Mononuclear cell (primary cell): ENCODE results near the gene PAX7. TPM values are rescaled to one million over a fixed set of nuclear protein-coding genes. Genes with fewer than 3 reads are reported as not detected.

Experiments
- H3K27me3 ChIP-seq: 2 replicates; pipeline ENCODE4 v1.6.0; 2011; ENCODE audit warnings: low read length, control low read depth; ENCODE audit not compliant: insufficient read depth
- H3K4me1 ChIP-seq: 2 replicates; pipeline ENCODE4 v1.5.1; 2011; ENCODE audit warnings: mild to moderate bottlenecking, low read length, control low read depth; ENCODE audit not compliant: insufficient read depth
- H3K4me3 ChIP-seq: 2 replicates; pipeline ENCODE4 v1.5.1; 2011; ENCODE audit warnings: mild to moderate bottlenecking, low read length, moderate library complexity
- H3K9me3 ChIP-seq: 2 replicates; pipeline ENCODE4 v1.5.1; 2011; ENCODE audit warnings: low read depth, mild to moderate bottlenecking, control low read depth, low read length
- total RNA-seq: library from RNA; depleted of rRNA; stranded (reverse); fragments of >200 nt; gene quantifications from one replicate; pipeline ENCODE4 v1.2.3, GENCODE V29; 2012

Gene PAX7
- total RNA-seq, 1 donor, result not detected

DNA sequence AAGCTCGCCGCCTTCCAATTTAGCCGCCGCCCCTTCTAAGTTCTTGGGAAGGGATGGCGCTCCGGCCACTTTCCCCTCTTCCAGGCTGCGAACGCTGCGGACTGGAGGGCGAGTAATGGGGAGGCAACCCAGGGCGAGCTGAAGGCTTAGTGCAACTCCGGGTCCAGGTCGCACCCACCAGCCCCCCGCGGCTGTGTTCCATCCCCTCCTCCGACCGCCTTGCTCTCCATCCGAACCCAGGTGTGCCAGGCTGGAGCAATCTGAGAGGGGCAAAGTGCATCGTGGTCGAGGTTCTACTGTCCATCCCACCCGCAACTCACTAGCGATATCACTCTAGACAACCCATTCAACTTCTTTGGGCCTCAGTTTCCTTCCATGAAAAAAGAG, 13.4 kb downstream of the PAX7 start:
- H3K4me1 ChIP-seq, result no peaks in the 10 kb centered on the region
- no peak overlapping the region for H3K4me3 ChIP-seq
- no peaks in the 10 kb centered on the region for H3K9me3 ChIP-seq
- peaks cover 84% of the 10 kb centered on the region for H3K27me3 ChIP-seq

DNA sequence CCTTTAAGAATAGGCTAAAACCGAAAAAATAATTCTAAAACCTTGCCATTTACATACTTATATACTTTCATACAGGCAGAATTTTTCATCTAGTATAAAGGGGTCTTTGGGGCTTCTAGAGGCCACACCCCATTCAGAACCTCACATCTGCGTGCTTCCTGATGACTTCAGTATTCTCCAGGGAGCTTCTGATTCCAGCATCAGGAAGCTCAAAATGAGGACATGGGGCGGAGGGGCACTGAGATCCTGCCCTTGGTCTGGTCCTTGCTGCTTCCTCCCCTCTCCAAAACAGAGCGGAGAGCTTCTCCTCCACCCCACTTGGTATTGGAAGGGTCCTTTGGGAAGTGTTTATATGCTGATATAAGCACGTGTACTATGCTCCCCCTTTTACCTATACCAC, 13.8 kb downstream of the PAX7 start:
- Histone ChIP-seq H3K27me3 (peaks cover 84% of the 10 kb centered on the region), H3K4me1 (no peaks in the 10 kb centered on the region), H3K9me3 (no peaks in the 10 kb centered on the region), H3K4me3 (no peak overlapping the region)

DNA sequence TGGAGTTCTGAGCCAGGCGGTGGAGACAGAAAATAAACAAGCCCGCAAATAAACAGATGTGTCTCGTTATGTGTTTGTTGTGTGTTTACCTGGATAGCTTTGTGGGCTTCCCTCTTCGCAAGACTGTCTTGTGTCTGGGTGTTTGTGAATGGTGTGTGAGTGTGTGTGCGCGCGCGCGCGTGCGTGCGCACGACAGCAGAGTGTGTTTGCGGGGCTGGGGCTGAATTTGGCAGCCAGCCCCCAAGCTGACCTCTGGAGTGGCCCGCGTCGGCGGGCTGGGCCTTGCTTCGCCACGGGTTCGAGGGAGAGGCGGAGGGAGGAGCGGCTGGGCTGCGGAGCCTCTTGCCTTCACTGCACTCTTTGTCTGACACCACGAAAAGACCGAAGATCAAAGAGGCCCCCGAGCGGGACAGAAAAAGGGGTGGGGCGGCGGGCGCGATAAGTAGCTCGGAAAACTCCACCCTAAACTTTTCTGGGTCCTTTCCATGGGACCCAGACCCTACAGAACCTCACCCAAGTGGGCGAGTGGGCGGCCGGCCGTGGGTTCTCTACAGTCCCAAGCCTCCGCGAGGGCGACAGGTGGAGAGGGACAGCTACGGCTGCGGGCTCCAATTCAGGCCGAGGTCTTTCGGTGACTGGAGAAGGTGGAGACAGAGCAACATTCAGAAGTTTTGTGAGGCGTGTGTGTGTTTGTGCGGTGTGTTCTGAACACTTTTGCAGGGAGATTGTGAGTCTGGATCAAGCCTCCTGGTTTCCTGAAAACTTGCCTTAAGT, 14.5 kb downstream of the PAX7 start:
- no peaks in the 10 kb centered on the region for H3K4me1 ChIP-seq
- H3K9me3 ChIP-seq, result no peaks in the 10 kb centered on the region
- H3K4me3 ChIP-seq, result no peak overlapping the region
- H3K27me3 ChIP-seq, result peaks cover 84% of the 10 kb centered on the region

GRCh38 chr1:18645747-18646090, 15.1 kb downstream of the PAX7 start:
- Histone ChIP-seq H3K27me3 (peaks cover 82% of the 10 kb centered on the region), H3K4me1 (no peaks in the 10 kb centered on the region), H3K4me3 (no peak overlapping the region), H3K9me3 (no peaks in the 10 kb centered on the region)

DNA sequence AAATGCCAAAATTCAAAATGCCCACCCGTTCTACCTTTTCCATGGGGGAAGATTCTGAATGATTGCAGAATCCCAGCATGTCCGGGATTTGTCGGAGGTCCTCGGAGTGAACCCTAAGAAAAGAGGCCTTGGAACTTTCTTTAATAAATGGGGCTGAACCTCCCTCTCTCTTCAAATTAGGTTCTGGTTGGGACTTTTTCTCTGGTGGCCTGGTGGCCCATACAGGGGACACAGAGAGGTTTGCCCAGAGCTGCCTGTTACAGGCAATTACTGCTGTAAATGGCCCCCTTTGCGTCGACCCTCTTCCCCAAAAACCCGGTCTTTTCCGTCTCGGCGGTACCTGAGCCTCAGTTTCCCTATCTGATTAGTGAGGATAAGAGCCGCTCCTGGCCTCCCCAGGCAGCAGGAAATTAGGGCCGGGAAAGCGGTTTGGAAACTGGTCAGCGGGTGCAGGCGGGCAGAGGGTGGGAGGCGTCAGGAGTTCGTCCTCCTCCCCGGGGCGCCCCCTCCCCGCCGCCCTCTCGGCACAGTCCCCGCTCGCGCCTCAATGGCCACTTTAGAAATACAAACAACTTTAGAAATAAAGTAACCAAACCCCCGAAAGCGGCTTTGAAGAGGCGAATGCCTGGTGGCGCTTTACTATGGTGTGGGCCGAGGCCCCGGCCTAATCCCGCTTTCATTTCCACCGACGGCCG, 15.6 kb downstream of the PAX7 start:
- Histone ChIP-seq H3K27me3 (peaks cover 78% of the 10 kb centered on the region), H3K4me1 (no peaks in the 10 kb centered on the region), H3K4me3 (no peak overlapping the region), H3K9me3 (no peaks in the 10 kb centered on the region)

- peaks cover 76% of the 10 kb centered on the region for H3K27me3 ChIP-seq
- no peaks in the 10 kb centered on the region for H3K4me1 ChIP-seq
- H3K4me3 ChIP-seq, result no peak overlapping the region
- no peaks in the 10 kb centered on the region for H3K9me3 ChIP-seq
These were observed 16.3 kb downstream of the PAX7 start for GRCh38 chr1:18646786-18647410.

GRCh38 chr1:18647681-18648214, 17.1 kb downstream of the PAX7 start:
- Histone ChIP-seq H3K4me1 (peaks cover 3% of the 10 kb centered on the region), H3K27me3 (peaks cover 76% of the 10 kb centered on the region), H3K9me3 (no peaks in the 10 kb centered on the region), H3K4me3 (no peak overlapping the region)

DNA sequence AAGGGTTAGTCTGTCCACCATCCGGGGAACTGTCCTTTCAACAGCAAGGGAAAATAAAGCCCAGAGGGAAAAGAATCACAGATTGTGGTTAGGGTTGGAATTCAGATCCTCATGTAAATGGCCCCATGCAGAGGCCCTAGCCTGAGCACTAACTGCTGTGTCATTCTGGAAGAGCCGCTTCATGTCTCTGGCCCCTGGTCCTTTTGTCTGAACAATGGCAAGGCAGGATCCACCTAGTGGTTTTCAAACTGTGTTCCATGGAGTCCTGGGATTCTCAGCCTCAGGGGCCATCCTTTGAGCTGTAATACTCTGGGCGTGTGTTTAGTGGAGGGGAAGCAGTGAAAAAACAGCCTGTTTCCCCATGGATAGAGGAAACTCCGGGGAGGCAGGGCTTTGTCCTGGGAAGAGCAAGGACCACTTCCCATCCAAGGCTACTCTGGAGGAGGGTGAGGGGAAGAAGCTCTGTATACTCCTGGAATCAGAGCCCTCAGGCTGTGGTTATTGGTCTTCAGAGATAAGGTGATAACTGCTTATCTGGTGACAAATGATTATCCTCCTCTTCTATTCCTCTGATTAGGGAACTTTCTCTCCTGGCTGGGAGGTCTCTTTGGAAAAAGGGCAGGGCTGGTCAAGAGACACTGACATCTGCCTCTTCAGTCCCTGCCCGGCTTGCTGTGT, 19.2 kb downstream of the PAX7 start:
- Histone ChIP-seq H3K27me3 (peaks cover 75% of the 10 kb centered on the region), H3K9me3 (no peaks in the 10 kb centered on the region), H3K4me3 (no peak overlapping the region), H3K4me1 (peaks cover 13% of the 10 kb centered on the region)

DNA sequence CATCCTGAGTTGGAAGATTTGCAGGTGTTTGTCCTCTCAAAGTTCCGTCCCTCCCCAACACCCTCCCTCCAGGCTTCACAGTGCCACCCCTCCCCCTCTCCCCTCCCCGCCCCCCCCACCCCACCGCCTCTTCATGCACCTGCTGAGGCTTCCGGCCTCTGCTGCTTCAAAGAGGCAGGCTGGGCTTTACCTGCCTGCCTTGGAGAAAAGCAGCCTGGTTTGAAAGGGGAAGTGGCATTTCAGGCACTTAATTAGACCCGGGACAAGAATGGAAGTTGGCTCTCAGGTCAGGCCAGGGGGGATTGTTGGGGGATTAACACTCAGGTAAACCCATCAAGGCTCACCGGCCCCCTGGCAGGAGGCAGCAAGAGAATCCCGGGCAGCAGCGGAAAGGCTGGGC, 21.1 kb downstream of the PAX7 start:
- Histone ChIP-seq H3K4me1 (peaks cover 13% of the 10 kb centered on the region), H3K27me3 (peaks cover 58% of the 10 kb centered on the region), H3K4me3 (no peak overlapping the region), H3K9me3 (no peaks in the 10 kb centered on the region)

DNA sequence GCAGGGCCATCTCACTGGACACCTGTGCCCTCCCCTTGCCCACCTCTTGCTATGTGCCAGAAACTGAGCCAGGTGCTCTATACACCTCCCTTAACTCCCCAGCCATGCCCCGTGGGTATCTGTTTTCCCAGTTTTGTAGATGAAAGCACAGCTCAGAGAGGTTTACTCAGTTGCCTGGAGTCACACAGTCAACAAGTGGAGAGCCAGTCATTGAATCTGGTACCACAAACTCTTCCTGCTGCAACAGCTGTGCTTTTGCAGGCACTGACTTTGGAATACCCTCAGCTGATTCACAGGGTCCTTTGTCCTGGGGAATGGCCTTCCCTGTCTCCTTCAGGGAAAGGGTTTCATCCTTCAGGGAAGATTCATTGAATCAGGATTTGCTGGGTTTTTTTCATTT, 22.1 kb downstream of the PAX7 start:
- peaks cover 13% of the 10 kb centered on the region for H3K4me1 ChIP-seq
- no peaks in the 10 kb centered on the region for H3K9me3 ChIP-seq
- H3K27me3 ChIP-seq, result peaks cover 52% of the 10 kb centered on the region
- no peak overlapping the region for H3K4me3 ChIP-seq

DNA sequence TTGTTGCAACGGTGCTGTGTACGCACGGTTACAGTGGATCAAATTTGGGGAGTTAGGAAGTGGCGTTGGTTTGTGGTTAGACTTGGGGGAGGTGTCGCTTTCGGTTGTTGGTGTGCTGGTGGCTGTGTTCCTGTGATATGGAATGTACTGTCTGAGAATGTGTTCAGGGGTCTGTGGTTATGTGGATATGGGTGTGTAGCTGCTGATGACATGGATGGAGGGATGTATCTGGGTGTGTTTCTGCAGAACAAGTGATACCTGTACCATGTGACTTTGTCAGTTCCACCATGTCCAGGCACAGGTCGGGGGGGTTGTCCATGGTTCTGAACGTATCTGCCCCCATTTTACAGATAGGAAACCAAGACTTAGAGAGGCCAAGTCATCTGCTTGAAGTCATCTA, 22.7 kb downstream of the PAX7 start:
- peaks cover 49% of the 10 kb centered on the region for H3K27me3 ChIP-seq
- H3K4me1 ChIP-seq, result peaks cover 13% of the 10 kb centered on the region
- H3K9me3 ChIP-seq, result no peaks in the 10 kb centered on the region
- no peak overlapping the region for H3K4me3 ChIP-seq

GRCh38 chr1:18653916-18654315, 23.3 kb downstream of the PAX7 start:
- Histone ChIP-seq H3K4me3 (no peak overlapping the region), H3K4me1 (peaks cover 13% of the 10 kb centered on the region), H3K27me3 (peaks cover 44% of the 10 kb centered on the region), H3K9me3 (no peaks in the 10 kb centered on the region)

DNA sequence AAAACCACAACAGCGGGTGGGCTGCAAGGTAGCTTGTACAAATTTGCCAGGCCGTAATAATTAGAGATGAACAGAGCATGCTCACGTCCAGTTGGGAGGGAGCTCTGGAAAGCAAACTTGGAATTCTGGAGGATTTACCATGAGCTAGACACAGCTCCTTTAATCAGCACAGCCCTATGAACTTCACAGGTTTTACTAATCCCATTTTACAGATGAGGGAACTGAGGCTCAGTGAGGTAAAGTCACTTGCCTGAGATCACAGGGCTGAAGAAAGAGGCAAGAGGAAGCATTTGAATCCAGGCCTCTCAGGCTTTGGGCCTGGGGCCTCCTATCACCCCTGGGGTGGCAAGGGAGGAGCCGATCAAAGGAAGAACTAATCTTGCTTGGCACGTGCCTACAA, 24.0 kb downstream of the PAX7 start:
- no peak overlapping the region for H3K4me3 ChIP-seq
- H3K4me1 ChIP-seq, result peaks cover 13% of the 10 kb centered on the region
- H3K27me3 ChIP-seq, result peaks cover 37% of the 10 kb centered on the region
- no peaks in the 10 kb centered on the region for H3K9me3 ChIP-seq

GRCh38 chr1:18657506-18658201, 27.0 kb downstream of the PAX7 start:
- H3K27me3 ChIP-seq, result peaks cover 22% of the 10 kb centered on the region
- H3K9me3 ChIP-seq, result no peaks in the 10 kb centered on the region
- H3K4me3 ChIP-seq, result no peak overlapping the region
- H3K4me1 ChIP-seq, result peaks cover 11% of the 10 kb centered on the region
